Measurements from ENCODE around the gene LHFPL2. TPM values are rescaled to one million over a fixed set of nuclear protein-coding genes. Genes with fewer than 3 reads are reported as not detected.

LHFPL2 gene
- total and polyA plus RNA-seq, 9 donors, result 20.3 to 45.1 (median 27.9) TPM

DNA sequence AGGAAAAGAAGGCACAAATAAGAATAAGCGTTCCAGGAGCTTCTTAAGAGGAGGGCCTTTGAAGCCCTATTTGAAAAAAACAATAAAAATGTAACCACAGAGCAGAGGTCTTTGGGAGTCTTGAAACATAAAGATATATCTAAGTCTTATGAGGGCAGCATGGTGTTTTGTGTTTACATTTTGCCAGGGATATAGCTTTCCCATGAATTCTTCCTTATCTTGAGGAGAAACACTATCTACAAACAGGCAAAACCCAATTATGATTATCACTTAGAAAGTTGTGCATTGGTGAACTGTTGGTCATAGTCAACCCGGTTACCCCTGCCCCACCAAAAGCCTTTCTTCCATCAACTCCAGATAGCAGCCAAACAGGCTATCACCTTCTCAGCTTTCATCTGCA lies 23.6 kb upstream of the LHFPL2 start:
- Histone ChIP-seq H3K27me3 (no peaks in the 10 kb centered on the region), H3K27ac (peak overlapping the region in 1 of 2 donors; percentile 25), H3K4me3 (no peak overlapping the region), H3K36me3 (no peaks in the 10 kb centered on the region), H3K4me1 (ENCODE audit: insufficient read depth) (peaks cover 2% of the 10 kb centered on the region), H3K9me3 (no peaks in the 10 kb centered on the region)
- intact Hi-C loops (cut with DNase I), result no loop called here
- DNase-seq, result no peak
- 32 to 37% (median 37%) methylated on average over 2 of the region's 2 CpGs for WGBS, 3 donors
- TF ChIP-seq POLR2A (IDR thresholded peaks at IDR 0.05) (no peak), EP300 (IDR thresholded peaks at IDR 0.05) (no peak)
- TF ChIP-seq, protein P1, sequence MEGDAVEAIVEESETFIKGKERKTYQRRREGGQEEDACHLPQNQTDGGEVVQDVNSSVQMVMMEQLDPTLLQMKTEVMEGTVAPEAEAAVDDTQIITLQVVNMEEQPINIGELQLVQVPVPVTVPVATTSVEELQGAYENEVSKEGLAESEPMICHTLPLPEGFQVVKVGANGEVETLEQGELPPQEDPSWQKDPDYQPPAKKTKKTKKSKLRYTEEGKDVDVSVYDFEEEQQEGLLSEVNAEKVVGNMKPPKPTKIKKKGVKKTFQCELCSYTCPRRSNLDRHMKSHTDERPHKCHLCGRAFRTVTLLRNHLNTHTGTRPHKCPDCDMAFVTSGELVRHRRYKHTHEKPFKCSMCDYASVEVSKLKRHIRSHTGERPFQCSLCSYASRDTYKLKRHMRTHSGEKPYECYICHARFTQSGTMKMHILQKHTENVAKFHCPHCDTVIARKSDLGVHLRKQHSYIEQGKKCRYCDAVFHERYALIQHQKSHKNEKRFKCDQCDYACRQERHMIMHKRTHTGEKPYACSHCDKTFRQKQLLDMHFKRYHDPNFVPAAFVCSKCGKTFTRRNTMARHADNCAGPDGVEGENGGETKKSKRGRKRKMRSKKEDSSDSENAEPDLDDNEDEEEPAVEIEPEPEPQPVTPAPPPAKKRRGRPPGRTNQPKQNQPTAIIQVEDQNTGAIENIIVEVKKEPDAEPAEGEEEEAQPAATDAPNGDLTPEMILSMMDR (IDR thresholded peaks at IDR 0.05), result no peak

DNA sequence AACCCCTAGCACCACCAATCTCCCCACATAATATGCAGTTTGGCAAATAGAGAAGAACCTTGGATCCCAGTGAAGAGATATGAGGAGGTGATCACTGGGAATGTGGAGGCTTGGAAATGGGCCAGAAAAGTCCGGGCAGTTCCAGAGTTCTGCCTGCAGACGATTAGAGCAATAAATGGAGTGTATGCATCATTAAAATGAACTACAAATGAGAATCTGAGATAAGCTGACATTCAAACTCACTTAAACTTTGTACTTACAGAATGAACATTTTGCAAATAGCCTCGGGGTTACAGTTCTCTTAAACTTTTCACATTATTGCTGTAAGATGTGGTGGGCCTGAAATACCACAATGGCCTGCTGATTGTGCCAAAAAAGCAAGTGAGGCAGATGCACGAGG lies 23.0 kb upstream of the LHFPL2 start:
- TF ChIP-seq, protein P1 (IDR thresholded peaks at IDR 0.05), result no peak
- TF ChIP-seq POLR2A (IDR thresholded peaks at IDR 0.05) (no peak), EP300 (IDR thresholded peaks at IDR 0.05) (no peak)
- H3K27me3 ChIP-seq, result no peaks in the 10 kb centered on the region
- DNase-seq, result peak; percentile 36 to 64 (median 51)
- peaks cover 2% of the 10 kb centered on the region for H3K4me1 ChIP-seq (ENCODE audit: insufficient read depth)
- intact Hi-C loops (cut with DNase I), result no loop called here
- no peak overlapping the region for H3K27ac ChIP-seq
- H3K9me3 ChIP-seq, result no peaks in the 10 kb centered on the region
- no peak overlapping the region for H3K4me3 ChIP-seq
- WGBS, 3 donors, result 5 to 14% (median 7%) methylated on average over 4 of the region's 4 CpGs
- no peaks in the 10 kb centered on the region for H3K36me3 ChIP-seq

DNA sequence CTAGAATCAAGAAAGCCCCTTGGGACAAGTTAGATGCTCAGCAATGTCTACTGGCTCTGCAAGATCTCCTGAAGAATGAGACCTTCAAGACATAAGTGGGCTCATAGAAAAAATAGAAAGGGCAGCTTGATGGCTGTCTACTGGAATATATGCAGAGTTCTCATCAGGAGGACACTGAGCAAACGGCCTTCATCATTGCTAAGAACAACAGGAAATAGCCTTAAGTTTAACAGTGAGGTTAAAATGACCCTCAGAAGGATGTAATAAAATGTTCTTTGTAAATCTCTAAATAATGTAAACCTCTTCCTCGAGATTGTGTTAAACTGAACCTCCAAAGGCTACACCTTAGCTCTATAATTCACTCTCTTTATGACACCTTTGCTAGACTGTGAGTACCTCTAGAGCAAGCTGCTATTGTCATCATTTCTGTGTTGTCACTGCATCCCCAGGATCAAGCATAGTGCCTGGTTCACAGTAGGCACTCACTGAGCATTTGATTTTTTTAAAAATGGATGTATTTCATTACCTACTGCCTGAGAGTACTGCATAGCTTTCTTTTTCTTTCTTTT lies 22.2 kb upstream of the LHFPL2 start:
- Histone ChIP-seq H3K4me1 (ENCODE audit: insufficient read depth) (peaks cover 2% of the 10 kb centered on the region), H3K36me3 (no peaks in the 10 kb centered on the region), H3K4me3 (no peak overlapping the region), H3K27ac (no peak overlapping the region), H3K27me3 (no peaks in the 10 kb centered on the region), H3K9me3 (no peaks in the 10 kb centered on the region)
- DNase-seq, result no peak
- TF ChIP-seq, protein P1 (IDR thresholded peaks at IDR 0.05), result no peak
- TF ChIP-seq EP300 (IDR thresholded peaks at IDR 0.05), result no peak
- TF ChIP-seq POLR2A (IDR thresholded peaks at IDR 0.05), result no peak
- intact Hi-C loops (cut with DNase I), result no loop called here
- 6 to 14% (median 6%) methylated on average over 2 of the region's 2 CpGs for WGBS, 3 donors

DNA sequence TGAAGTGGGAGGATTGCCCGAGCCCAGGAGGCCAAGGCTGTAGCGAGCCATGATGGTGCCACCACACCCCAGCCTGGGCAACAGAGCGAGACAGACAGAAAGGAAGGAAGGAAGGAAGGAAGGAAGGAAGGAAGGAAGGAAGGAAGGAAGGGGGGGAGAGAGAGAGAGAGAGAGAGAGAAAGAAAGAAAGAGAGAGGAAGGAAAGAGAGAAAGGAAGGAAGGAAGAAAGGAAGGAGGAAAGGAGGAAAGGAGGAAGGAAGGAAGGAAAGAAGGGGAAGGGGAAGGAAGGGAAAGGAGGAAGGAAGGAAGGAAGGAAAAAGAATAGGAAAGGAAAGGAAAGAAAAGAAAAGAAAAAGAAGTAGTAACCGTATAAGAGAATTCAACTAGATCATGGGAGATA lies 20.8 kb upstream of the LHFPL2 start:
- H3K9me3 ChIP-seq, result no peaks in the 10 kb centered on the region
- no peaks in the 10 kb centered on the region for H3K36me3 ChIP-seq
- TF ChIP-seq, protein P1 (IDR thresholded peaks at IDR 0.05), result no peak
- TF ChIP-seq POLR2A (IDR thresholded peaks at IDR 0.05) (no peak), EP300 (IDR thresholded peaks at IDR 0.05) (no peak)
- 94 to 100% (median 95%) methylated on average over 3 to 4 of the region's 4 CpGs for WGBS, 3 donors
- H3K27me3 ChIP-seq, result no peaks in the 10 kb centered on the region
- no peak overlapping the region for H3K27ac ChIP-seq
- no peak overlapping the region for H3K4me3 ChIP-seq
- no peak for DNase-seq
- intact Hi-C loops (cut with DNase I), result no loop called here
- peaks cover 2% of the 10 kb centered on the region for H3K4me1 ChIP-seq (ENCODE audit: insufficient read depth)
